PFSK-1 (cell line): ENCODE results near the gene FGF19.

Experiments used
- TAF1 ChIP-seq: IDR thresholded peaks from 2 replicates; pipeline ENCODE4 v1.6.1; 2012; ENCODE audit warnings: low read length, control low read depth, borderline replicate concordance; ENCODE audit not compliant: insufficient read depth
- TF ChIP-seq, protein P1 (sequence below), 2 experiments: IDR thresholded peaks; 2 replicates each; pipeline versions ENCODE4 v1.6.1 to v1.8.0; 2011 to 2012; ENCODE audit warnings: low read depth in 2 of 2, low read length in 2 of 2, control low read depth in 1 of 2, inconsistent platforms in 1 of 2, mild to moderate bottlenecking in 1 of 2, moderate library complexity in 1 of 2; ENCODE audit not compliant: insufficient read depth in 1 of 2

- no peak for TF ChIP-seq TAF1
- TF ChIP-seq, protein P1, sequence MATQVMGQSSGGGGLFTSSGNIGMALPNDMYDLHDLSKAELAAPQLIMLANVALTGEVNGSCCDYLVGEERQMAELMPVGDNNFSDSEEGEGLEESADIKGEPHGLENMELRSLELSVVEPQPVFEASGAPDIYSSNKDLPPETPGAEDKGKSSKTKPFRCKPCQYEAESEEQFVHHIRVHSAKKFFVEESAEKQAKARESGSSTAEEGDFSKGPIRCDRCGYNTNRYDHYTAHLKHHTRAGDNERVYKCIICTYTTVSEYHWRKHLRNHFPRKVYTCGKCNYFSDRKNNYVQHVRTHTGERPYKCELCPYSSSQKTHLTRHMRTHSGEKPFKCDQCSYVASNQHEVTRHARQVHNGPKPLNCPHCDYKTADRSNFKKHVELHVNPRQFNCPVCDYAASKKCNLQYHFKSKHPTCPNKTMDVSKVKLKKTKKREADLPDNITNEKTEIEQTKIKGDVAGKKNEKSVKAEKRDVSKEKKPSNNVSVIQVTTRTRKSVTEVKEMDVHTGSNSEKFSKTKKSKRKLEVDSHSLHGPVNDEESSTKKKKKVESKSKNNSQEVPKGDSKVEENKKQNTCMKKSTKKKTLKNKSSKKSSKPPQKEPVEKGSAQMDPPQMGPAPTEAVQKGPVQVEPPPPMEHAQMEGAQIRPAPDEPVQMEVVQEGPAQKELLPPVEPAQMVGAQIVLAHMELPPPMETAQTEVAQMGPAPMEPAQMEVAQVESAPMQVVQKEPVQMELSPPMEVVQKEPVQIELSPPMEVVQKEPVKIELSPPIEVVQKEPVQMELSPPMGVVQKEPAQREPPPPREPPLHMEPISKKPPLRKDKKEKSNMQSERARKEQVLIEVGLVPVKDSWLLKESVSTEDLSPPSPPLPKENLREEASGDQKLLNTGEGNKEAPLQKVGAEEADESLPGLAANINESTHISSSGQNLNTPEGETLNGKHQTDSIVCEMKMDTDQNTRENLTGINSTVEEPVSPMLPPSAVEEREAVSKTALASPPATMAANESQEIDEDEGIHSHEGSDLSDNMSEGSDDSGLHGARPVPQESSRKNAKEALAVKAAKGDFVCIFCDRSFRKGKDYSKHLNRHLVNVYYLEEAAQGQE (IDR thresholded peaks at IDR 0.05; ENCODE audit: insufficient read depth in 1 of 2, low read depth in 2 of 2, low read length in 2 of 2): no peak
Measured at GRCh38 chr11:69663326-69663725, 40.5 kb downstream of the FGF19 start.
